GM12891 (cell line): ENCODE measurements around the gene CLDN3.

Source experiments
- POLR2A ChIP-seq: IDR thresholded peaks from 2 replicates; pipeline ENCODE4 v1.6.1; 2011; ENCODE audit warnings: low read depth, low read length, control low read depth
- SPI1 ChIP-seq: IDR thresholded peaks from 2 replicates; pipeline ENCODE4 v1.6.1; 2011; ENCODE audit warnings: low read depth, low read length, control low read depth
- TAF1 ChIP-seq: IDR thresholded peaks from 2 replicates; pipeline ENCODE4 v1.6.1; 2011; ENCODE audit warnings: low read depth, low read length, control low read depth

- no peak for TF ChIP-seq POLR2A
- no peak for TF ChIP-seq SPI1
- no peak for TF ChIP-seq TAF1
These were observed 29.9 kb downstream of the CLDN3 start for GRCh38 chr7:73740212-73740611.
